ENCODE measurements around the gene ATN1. TPM values are rescaled to one million over a fixed set of nuclear protein-coding genes. Genes with fewer than 3 reads are reported as not detected.
A peak's percentile ranks its signal among the peaks of the same experiment; 100 is the strongest.

ATN1 gene
- total RNA-seq, 1 experiment from 2014 or later = 144 TPM

GRCh38 chr12:6925239-6925539, 2.6 kb upstream of the ATN1 start:
- Histone ChIP-seq H3K4me1 (ENCODE audit: insufficient read depth, low read length, poor library complexity, severe bottlenecking) (peaks cover 39% of the 10 kb centered on the region), H3K36me3 (ENCODE audit: insufficient read depth, low read length, poor library complexity, severe bottlenecking) (peaks cover 27% of the 10 kb centered on the region), H3K27ac (ENCODE audit: low read depth, low read length, poor library complexity, severe bottlenecking) (peak overlapping the region; percentile 95), H3K4me3 (ENCODE audit: low read depth, low read length, poor library complexity, severe bottlenecking) (peak overlapping the region; percentile 26), H3K9me3 (ENCODE audit: low read depth, low read length, poor library complexity, severe bottlenecking) (no peaks in the 10 kb centered on the region), H3K27me3 (replicated peaks; ENCODE audit: insufficient read depth, low read depth, low read length, poor library complexity) (no peaks in the 10 kb centered on the region)
- ChIA-PET CTCF (interaction anchor here (1.0 to 1.7 kb wide), 7 partner anchors 8 to 188 kb away, joined by 3 to 11 read pairs (median 5); partner anchors contain the start of genes C12orf57 and RNU7-1), POLR2A (ENCODE audit: low non-redundant PET) (interaction anchor here (1.5 kb wide), 1 partner anchor 19 kb away, joined by 11 read pairs; the partner anchor contains the start of genes C12orf57 and RNU7-1)
- DNase-seq (ENCODE audit: low spot score) = peak; percentile 70
- intact Hi-C loops (cut with micrococcal nuclease; ENCODE audit: unreplicated experiment) = loop anchor here (1.0 to 2.0 kb wide), 2 partner anchors 14 to 37 kb away; no protein-coding TSS in a partner anchor
- BruUV-seq (replicated peaks) = no TSS peak
- TF ChIP-seq EZH2 (IDR thresholded peaks at IDR 0.05; ENCODE audit: borderline replicate concordance, low read depth, low read length, poor library complexity, severe bottlenecking) = no peak
- TF ChIP-seq CTCF (conservative IDR thresholded peaks at IDR 0.05; ENCODE audit: low read depth, low read length) = no peak

DNA sequence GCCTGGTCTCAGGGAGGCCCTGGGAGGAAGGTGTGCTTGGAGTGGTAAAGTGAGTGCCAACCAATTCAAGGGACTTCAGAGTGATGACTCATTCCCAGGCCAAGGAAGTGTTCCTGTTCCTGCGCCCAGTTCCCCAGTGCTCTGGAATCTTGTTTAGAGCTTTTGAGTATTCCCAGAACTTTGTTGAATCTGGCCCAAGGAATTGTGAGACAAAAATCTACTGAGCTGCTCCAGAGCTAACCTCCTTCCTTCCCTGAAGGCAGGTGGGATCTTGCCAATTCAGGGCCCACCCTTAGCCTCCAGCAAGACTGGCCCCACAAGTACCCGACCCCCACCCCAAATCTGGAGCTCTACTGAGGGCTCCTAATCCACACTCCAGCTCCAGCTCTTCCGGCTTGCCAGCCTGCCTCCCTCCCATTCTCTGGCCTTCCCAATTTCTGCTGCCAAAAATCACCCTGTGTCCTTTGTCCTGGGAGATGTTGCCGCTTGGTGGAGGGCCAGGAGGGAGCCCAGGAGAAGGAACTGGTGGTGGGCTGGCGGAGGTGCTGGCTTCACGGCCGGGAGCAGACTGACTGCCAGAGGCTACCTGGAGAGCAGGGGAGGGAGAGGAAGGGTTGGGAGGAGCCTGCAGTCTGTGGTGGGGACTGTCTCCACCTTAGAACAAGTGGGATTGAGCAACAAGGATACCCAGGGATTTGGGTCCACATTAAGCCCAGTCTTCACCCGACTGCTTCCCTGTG, 2.0 kb upstream of the ATN1 start:
- no peaks in the 10 kb centered on the region for H3K9me3 ChIP-seq (ENCODE audit: low read depth, low read length, poor library complexity, severe bottlenecking)
- POLR2A ChIA-PET (ENCODE audit: low non-redundant PET) = interaction anchor here (1.1 to 1.5 kb wide), 2 partner anchors 18 to 19 kb away, joined by 3 to 11 read pairs; partner anchors contain the start of genes C12orf57 and RNU7-1
- H3K36me3 ChIP-seq (ENCODE audit: insufficient read depth, low read length, poor library complexity, severe bottlenecking) = peaks cover 26% of the 10 kb centered on the region
- no TSS peak for BruUV-seq (replicated peaks)
- H3K4me3 ChIP-seq (ENCODE audit: low read depth, low read length, poor library complexity, severe bottlenecking) = peak overlapping the region; percentile 36
- no peak for TF ChIP-seq EZH2 (IDR thresholded peaks at IDR 0.05; ENCODE audit: borderline replicate concordance, low read depth, low read length, poor library complexity, severe bottlenecking)
- no peak for TF ChIP-seq CTCF (conservative IDR thresholded peaks at IDR 0.05; ENCODE audit: low read depth, low read length)
- H3K4me1 ChIP-seq (ENCODE audit: insufficient read depth, low read length, poor library complexity, severe bottlenecking) = peaks cover 39% of the 10 kb centered on the region
- peak; percentile 81 for DNase-seq (ENCODE audit: low spot score)
- H3K27ac ChIP-seq (ENCODE audit: low read depth, low read length, poor library complexity, severe bottlenecking) = peak overlapping the region; percentile 95
- no peaks in the 10 kb centered on the region for H3K27me3 ChIP-seq (replicated peaks; ENCODE audit: insufficient read depth, low read depth, low read length, poor library complexity)
- intact Hi-C loops (cut with micrococcal nuclease; ENCODE audit: unreplicated experiment) = loop anchor here (1.0 to 2.0 kb wide), 2 partner anchors 13 to 37 kb away; no protein-coding TSS in a partner anchor
- CTCF ChIA-PET = interaction anchor here (1.0 to 1.7 kb wide), 7 partner anchors 9 to 188 kb away, joined by 3 to 11 read pairs (median 5); partner anchors contain the start of genes C12orf57 and RNU7-1

- POLR2A ChIA-PET (ENCODE audit: low non-redundant PET) = no interaction called here
- no TSS peak for BruUV-seq (replicated peaks)
- H3K9me3 ChIP-seq (ENCODE audit: low read depth, low read length, poor library complexity, severe bottlenecking) = no peaks in the 10 kb centered on the region
- peak overlapping the region; percentile 99 for H3K4me3 ChIP-seq (ENCODE audit: low read depth, low read length, poor library complexity, severe bottlenecking)
- H3K36me3 ChIP-seq (ENCODE audit: insufficient read depth, low read length, poor library complexity, severe bottlenecking) = peaks cover 15% of the 10 kb centered on the region
- intact Hi-C loops (cut with micrococcal nuclease; ENCODE audit: unreplicated experiment) = no loop called here
- no peak for DNase-seq (ENCODE audit: low spot score)
- TF ChIP-seq EZH2 (IDR thresholded peaks at IDR 0.05; ENCODE audit: borderline replicate concordance, low read depth, low read length, poor library complexity, severe bottlenecking) (no peak), CTCF (conservative IDR thresholded peaks at IDR 0.05; ENCODE audit: low read depth, low read length) (no peak)
- CTCF ChIA-PET = interaction anchor here (0.7 kb wide), 1 partner anchor 11 kb away, joined by 4 read pairs; no protein-coding TSS in a partner anchor
- peak overlapping the region; percentile 90 for H3K27ac ChIP-seq (ENCODE audit: low read depth, low read length, poor library complexity, severe bottlenecking)
- no peaks in the 10 kb centered on the region for H3K27me3 ChIP-seq (replicated peaks; ENCODE audit: insufficient read depth, low read depth, low read length, poor library complexity)
- H3K4me1 ChIP-seq (ENCODE audit: insufficient read depth, low read length, poor library complexity, severe bottlenecking) = peaks cover 39% of the 10 kb centered on the region
These were observed 403 bp downstream of the ATN1 start for GRCh38 chr12:6928022-6928702.

Data from A673 (cell line).